Gastrocnemius medialis (tissue), 4 donors: ENCODE measurements around the gene CHST15. TPM values are rescaled to one million over a fixed set of nuclear protein-coding genes. Genes with fewer than 3 reads are reported as not detected.
A peak's percentile ranks its signal among the peaks of the same experiment; 100 is the strongest.

ENCODE experiments used
- ATAC-seq, 2 donors: fragments of 150-250 bp; one replicate each; pipeline ENCODE4 v1.9.1; 2016
- DNase-seq, 2 donors: peaks; one replicate each; pipeline ENCODE4 v3.0.0-alpha.2; 2019
- H3K27ac ChIP-seq, 4 donors: fragments of 200-600 bp; sonication (generic); 1 replicate in 1 of 4; 2 replicates in 3 of 4; pipeline ENCODE4 v1.5.1; 2016 to 2018; ENCODE audit warnings: mild to moderate bottlenecking in 2 of 4, moderate library complexity in 1 of 4
- H3K27me3 ChIP-seq, 3 donors: fragments of 200-600 bp; sonication (generic) in 2 of 3; 1 replicate in 1 of 3; 2 replicates in 2 of 3; pipeline versions ENCODE4 v1.5.1 to v1.6.0; 2016 to 2019; ENCODE audit warnings: mild to moderate bottlenecking in 1 of 3, moderate library complexity in 1 of 3
- H3K36me3 ChIP-seq, 2 donors: fragments of 200-600 bp; sonication (generic) in 1 of 2; one replicate each; pipeline ENCODE4 v1.5.1; 2017 to 2018
- H3K4me1 ChIP-seq, 2 donors: fragments of 200-600 bp; sonication (generic) in 1 of 2; one replicate each; pipeline ENCODE4 v1.5.1; 2016 to 2017; ENCODE audit warnings: mild to moderate bottlenecking in 2 of 2
- H3K4me3 ChIP-seq, 4 donors: fragments of 200-600 bp; sonication (generic) in 3 of 4; 1 replicate in 1 of 4; 2 replicates in 3 of 4; pipeline ENCODE4 v1.5.1; 2016 to 2019; ENCODE audit warnings: mild to moderate bottlenecking in 2 of 4
- H3K9me3 ChIP-seq, 3 donors: fragments of 200-600 bp; sonication (generic) in 2 of 3; 1 replicate in 1 of 3; 2 replicates in 2 of 3; pipeline ENCODE4 v1.5.1; 2016 to 2019
- CTCF ChIP-seq, 5 experiments: fragments of 450-650 bp in 3 of 5; fragments of 200-600 bp in 2 of 5; sonication (generic) in 2 of 5; IDR thresholded peaks in 4 of 5; conservative IDR thresholded peaks in 1 of 5; 1 replicate in 4 of 5; 2 replicates in 1 of 5; pipeline ENCODE4 v1.5.1; 2016 to 2019; ENCODE audit warnings: antibody characterized with exemption in 5 of 5, mild to moderate bottlenecking in 3 of 5, moderate library complexity in 3 of 5
- POLR2A ChIP-seq, 2 donors: fragments of 450-650 bp; IDR thresholded peaks; one replicate each; pipeline ENCODE4 v1.6.1; 2017; ENCODE audit warnings: antibody characterized with exemption in 2 of 2, mild to moderate bottlenecking in 2 of 2, moderate library complexity in 2 of 2
- in situ Hi-C, 4 donors: fragments of 200-750 bp; cut with MboI; loops; one replicate each; pipeline versions ENCODE4 v1.15.0 to v1.8.0; 2017; ENCODE audit warnings: low sequenced_read_pairs in 4 of 4
- intact Hi-C: fragments of 100-400 bp; cut with DNase I; formaldehyde crosslinking; loops from one replicate; pipeline ENCODE4 v1.15.1; 2023; ENCODE audit warnings: low total_unique reads
- total RNA-seq, 4 donors: library from RNA; depleted of rRNA; stranded (reverse); fragments of >200 nt; gene quantifications; one replicate each; pipeline versions ENCODE4 v1.1.0 to v1.2.3, GENCODE V29; 2016

Gene CHST15
- total RNA-seq, 4 donors from 2014 or later: 9.0 to 32.2 (median 20.3) TPM

- H3K9me3 ChIP-seq: no peaks in the 10 kb centered on the region
- H3K27me3 ChIP-seq: no peaks in the 10 kb centered on the region
- ATAC-seq: no peak
- peaks cover 0 to 5% of the 10 kb centered on the region in 2 donors for H3K4me1 ChIP-seq
- TF ChIP-seq POLR2A (IDR thresholded peaks at IDR 0.05) (no peak), CTCF (IDR thresholded peaks at IDR 0.05 in 4 of 5, conservative IDR thresholded peaks at IDR 0.05 in 1 of 5) (no peak)
- intact Hi-C loops: no loop called here
- H3K4me3 ChIP-seq: no peak overlapping the region
- no peaks in the 10 kb centered on the region for H3K36me3 ChIP-seq
- H3K27ac ChIP-seq: no peak overlapping the region
- DNase-seq: no peak
- in situ Hi-C loops: no loop called here
These were observed 66.8 kb downstream of the CHST15 start for GRCh38 chr10:124026589-124026939.

GRCh38 chr10:124025660-124026588, 67.5 kb downstream of the CHST15 start:
- Histone ChIP-seq H3K27ac (no peak overlapping the region), H3K9me3 (no peaks in the 10 kb centered on the region), H3K27me3 (no peaks in the 10 kb centered on the region), H3K4me1 (peaks cover 0 to 5% of the 10 kb centered on the region in 2 donors), H3K36me3 (no peaks in the 10 kb centered on the region), H3K4me3 (no peak overlapping the region)
- TF ChIP-seq POLR2A (IDR thresholded peaks at IDR 0.05): no peak
- peak in 4 of 5 experiments; percentile 23 to 51 (median 32) for TF ChIP-seq CTCF (IDR thresholded peaks at IDR 0.05 in 4 of 5, conservative IDR thresholded peaks at IDR 0.05 in 1 of 5)
- intact Hi-C loops (no loop called here), in situ Hi-C loops (no loop called here)
- peak; percentile 68 to 78 for ATAC-seq
- DNase-seq: no peak

- H3K27me3 ChIP-seq: no peaks in the 10 kb centered on the region
These were observed 68.2 kb downstream of the CHST15 start for GRCh38 chr10:124025152-124025551.

GRCh38 chr10:124022066-124022465, 71.3 kb downstream of the CHST15 start:
- Histone ChIP-seq H3K27ac (no peak overlapping the region), H3K9me3 (no peaks in the 10 kb centered on the region), H3K4me3 (no peak overlapping the region), H3K27me3 (no peaks in the 10 kb centered on the region), H3K4me1 (peaks cover 0 to 5% of the 10 kb centered on the region in 2 donors), H3K36me3 (no peaks in the 10 kb centered on the region)
- in situ Hi-C loops (no loop called here), intact Hi-C loops (no loop called here)
- no peak for TF ChIP-seq POLR2A (IDR thresholded peaks at IDR 0.05)
- TF ChIP-seq CTCF (IDR thresholded peaks at IDR 0.05 in 4 of 5, conservative IDR thresholded peaks at IDR 0.05 in 1 of 5): no peak
- no peak for DNase-seq
- ATAC-seq: no peak

More at GRCh38 chr10:124025152-124025551, 68.2 kb downstream of the CHST15 start:
- in situ Hi-C loops: no loop called here
- intact Hi-C loops: no loop called here
- DNase-seq: no peak
- peaks cover 0 to 5% of the 10 kb centered on the region in 2 donors for H3K4me1 ChIP-seq
- no peaks in the 10 kb centered on the region for H3K36me3 ChIP-seq
- no peaks in the 10 kb centered on the region for H3K9me3 ChIP-seq
- ATAC-seq: no peak
- no peak overlapping the region for H3K27ac ChIP-seq
- no peak overlapping the region for H3K4me3 ChIP-seq
- TF ChIP-seq CTCF (IDR thresholded peaks at IDR 0.05 in 4 of 5, conservative IDR thresholded peaks at IDR 0.05 in 1 of 5) (no peak), POLR2A (IDR thresholded peaks at IDR 0.05) (no peak)
